Endothelial cell of umbilical vein (primary cell): ENCODE data around the gene PHACTR1.

Source experiments
- EZH2 ChIP-seq: IDR thresholded peaks from 2 replicates; pipeline ENCODE4 v1.6.1; 2012; ENCODE audit warnings: borderline replicate concordance, low read depth, mild to moderate bottlenecking, moderate library complexity, low read length, inconsistent platforms; ENCODE audit not compliant: severe bottlenecking
- FOS ChIP-seq: IDR thresholded peaks from 2 replicates; pipeline ENCODE4 v1.6.1; 2011; ENCODE audit warnings: mild to moderate bottlenecking, low read length, moderate library complexity, borderline replicate concordance; ENCODE audit not compliant: insufficient read depth
- POLR2A ChIP-seq: IDR thresholded peaks from 2 replicates; pipeline ENCODE4 v1.6.1; 2012; ENCODE audit warnings: low read depth, mild to moderate bottlenecking, control low read depth, low read length
- POLR2AphosphoS5 ChIP-seq: IDR thresholded peaks from 2 replicates; pipeline ENCODE4 v1.6.1; 2012; ENCODE audit warnings: low read depth, mild to moderate bottlenecking, control low read depth, low read length, moderate library complexity; ENCODE audit not compliant: insufficient read depth
- TF ChIP-seq, protein P1 (sequence below), 2 donors: IDR thresholded peaks; 1 replicate in 1 of 2; 2 replicates in 1 of 2; pipeline ENCODE4 v1.5.1; 2011; ENCODE audit warnings: low read length in 2 of 2, mild to moderate bottlenecking in 2 of 2, moderate library complexity in 2 of 2, control low read depth in 1 of 2, inconsistent platforms in 1 of 2, low read depth in 1 of 2; ENCODE audit not compliant: insufficient read depth in 1 of 2; ENCODE audit errors: extremely low read depth in 1 of 2

DNA sequence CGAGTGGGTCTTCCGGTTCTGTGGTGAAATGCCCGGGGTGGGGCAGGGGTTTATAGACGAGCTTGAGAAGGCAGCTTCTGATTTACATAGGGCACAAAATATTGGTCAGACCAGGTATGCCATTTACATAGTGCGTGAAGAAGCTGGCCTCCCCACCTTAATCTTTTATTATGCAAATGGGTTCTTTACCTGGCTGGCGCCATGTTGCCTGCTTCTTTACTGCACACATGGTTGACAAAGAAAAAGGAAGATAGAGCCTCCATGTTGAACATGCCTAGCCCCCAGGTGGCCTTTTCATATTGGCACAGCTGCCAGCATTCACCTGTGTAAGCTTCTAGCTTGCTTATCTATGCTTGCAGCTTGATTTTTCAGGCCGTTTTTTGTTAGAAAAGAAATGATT, 276.2 kb downstream of the PHACTR1 start:
- TF ChIP-seq FOS (no peak), EZH2 (no peak), POLR2AphosphoS5 (no peak), POLR2A (no peak)
- TF ChIP-seq, protein P1, sequence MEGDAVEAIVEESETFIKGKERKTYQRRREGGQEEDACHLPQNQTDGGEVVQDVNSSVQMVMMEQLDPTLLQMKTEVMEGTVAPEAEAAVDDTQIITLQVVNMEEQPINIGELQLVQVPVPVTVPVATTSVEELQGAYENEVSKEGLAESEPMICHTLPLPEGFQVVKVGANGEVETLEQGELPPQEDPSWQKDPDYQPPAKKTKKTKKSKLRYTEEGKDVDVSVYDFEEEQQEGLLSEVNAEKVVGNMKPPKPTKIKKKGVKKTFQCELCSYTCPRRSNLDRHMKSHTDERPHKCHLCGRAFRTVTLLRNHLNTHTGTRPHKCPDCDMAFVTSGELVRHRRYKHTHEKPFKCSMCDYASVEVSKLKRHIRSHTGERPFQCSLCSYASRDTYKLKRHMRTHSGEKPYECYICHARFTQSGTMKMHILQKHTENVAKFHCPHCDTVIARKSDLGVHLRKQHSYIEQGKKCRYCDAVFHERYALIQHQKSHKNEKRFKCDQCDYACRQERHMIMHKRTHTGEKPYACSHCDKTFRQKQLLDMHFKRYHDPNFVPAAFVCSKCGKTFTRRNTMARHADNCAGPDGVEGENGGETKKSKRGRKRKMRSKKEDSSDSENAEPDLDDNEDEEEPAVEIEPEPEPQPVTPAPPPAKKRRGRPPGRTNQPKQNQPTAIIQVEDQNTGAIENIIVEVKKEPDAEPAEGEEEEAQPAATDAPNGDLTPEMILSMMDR (IDR thresholded peaks at IDR 0.05; ENCODE audit: extremely low read depth in 1 of 2, insufficient read depth in 1 of 2, low read depth in 1 of 2, low read length in 2 of 2), result no peak
